HG03558 (cell line): ENCODE results near the gene DENND5B.
"Not testable (repeated sequence)": the region's sequence is repeated elsewhere in the genome, so short reads cannot be mapped to it uniquely, and the experiment has no call there.

Experiments used
- ATAC-seq: cut with Tn5 transposase; IDR thresholded peaks from one replicate; pipeline ENCODE4 v1.9.1; 2021; ENCODE audit warnings: moderate number of reproducible peaks; ENCODE audit not compliant: unreplicated experiment; ENCODE audit errors: extremely low read depth

DENND5B gene

DNA sequence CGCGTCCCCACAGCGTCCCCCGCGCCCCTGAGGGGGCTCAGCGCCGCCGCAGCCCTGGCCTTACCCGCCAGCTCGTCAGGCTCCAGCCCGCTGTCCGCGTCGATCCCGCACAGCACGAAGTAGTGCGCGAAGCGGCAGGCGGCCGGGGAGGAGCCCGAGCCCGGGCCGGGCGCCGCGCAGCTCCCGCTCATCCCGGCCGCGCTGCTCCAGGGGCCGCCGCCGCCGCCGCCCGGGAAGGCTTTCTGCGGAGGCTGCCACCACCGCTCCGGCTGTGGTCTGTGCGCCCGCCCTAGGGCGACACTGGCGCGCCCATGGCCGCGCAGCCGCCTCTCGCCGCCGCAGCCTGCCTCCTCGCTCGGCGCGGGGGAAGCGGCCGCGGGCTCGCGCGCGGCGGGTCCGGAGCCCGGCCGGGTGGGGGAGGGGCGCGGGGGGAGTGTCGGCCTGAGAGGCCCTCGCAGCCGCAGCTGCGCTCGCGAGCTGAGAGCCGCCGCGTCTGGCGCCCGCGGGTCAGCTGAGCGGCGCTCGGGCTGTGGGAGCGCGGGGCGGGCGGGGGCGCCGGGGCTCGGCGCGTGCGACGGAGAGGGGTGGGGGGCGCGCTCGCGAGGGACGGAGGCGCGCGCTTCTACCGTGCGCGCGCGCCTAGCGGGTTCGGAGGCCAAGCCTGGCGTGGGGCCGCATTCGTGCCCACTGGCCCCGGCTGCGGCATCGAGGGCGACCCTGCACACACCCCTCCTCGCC, at the start of gene DENND5B:
Gene DENND5B (minus strand): TSS at position 495 of the 738 bp plus-strand sequence. CDS start 304 bp downstream, at position 191.
- peak; percentile 29 for ATAC-seq

- ATAC-seq, result no peak
These were observed 43.7 kb upstream of the DENND5B start for GRCh38 chr12:31634620-31635019.

- ATAC-seq, result no peak
These were observed 42.5 kb upstream of the DENND5B start for GRCh38 chr12:31633464-31633863.

DNA sequence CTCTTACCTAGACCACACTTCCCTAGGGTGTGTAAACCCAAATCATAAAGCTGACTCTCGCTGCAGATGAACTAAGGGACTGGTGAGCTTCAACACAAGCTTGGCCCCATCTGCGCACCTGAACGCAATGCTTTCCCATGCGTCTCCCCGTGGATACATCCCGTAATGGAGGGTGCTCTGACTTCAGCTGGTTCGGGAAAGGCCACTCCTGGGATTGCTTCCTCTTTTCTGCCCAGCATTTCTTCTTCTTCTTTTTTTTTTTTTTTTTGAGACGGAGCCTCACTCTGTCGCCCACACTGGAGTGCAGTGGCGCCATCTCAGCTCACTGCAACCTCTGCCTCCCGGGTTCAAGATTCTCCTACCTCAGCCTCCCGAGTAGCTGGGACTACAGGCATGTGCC, 40.9 kb upstream of the DENND5B start:
- ATAC-seq, result no peak

- no peak for ATAC-seq
These were observed 40.2 kb upstream of the DENND5B start for GRCh38 chr12:31631023-31631724.

DNA sequence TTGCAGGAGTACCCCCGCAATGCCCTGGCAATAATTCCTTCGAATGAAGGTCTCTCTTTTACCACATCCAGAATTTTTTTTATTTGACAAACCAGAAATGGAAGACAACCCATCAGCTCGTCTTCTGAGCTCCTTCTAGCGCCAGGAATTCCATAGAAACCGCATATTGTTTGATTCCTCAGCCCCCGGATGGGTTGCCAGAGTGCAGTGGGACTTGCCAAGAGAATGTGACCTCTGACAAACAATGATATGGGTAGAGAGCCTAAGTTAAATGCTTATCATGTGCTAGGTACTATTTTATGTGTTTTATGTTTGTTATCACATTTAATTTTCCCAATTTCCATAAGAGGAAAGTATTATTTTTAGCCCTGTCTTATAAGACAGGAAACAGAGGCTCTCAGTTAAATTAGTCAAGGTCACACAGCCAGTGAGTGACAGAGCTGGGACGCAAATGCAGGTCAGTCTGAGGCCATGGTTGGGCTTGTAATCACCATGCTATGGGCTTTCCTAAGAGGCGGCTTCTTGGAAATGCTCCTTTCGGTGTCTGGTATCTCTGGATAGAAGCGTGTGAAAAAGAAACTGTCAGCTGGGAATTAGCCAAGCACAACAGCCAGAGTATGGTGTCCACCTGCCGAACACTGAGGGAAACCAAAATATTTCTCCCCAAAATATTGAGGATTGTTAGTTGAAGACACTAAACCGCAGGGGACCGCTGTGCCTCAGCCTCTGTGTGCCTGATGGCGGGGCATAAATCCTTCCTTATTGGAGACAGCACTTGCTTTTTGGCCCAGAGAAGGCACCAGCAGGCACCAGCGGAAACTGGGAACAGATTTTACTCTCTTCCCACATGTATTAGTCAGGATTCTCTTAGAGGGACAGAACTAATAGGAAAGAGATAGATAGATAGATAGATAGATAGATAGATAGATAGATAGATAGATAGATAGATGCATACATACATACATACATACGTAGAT, 39.1 kb upstream of the DENND5B start:
- no peak for ATAC-seq

DNA sequence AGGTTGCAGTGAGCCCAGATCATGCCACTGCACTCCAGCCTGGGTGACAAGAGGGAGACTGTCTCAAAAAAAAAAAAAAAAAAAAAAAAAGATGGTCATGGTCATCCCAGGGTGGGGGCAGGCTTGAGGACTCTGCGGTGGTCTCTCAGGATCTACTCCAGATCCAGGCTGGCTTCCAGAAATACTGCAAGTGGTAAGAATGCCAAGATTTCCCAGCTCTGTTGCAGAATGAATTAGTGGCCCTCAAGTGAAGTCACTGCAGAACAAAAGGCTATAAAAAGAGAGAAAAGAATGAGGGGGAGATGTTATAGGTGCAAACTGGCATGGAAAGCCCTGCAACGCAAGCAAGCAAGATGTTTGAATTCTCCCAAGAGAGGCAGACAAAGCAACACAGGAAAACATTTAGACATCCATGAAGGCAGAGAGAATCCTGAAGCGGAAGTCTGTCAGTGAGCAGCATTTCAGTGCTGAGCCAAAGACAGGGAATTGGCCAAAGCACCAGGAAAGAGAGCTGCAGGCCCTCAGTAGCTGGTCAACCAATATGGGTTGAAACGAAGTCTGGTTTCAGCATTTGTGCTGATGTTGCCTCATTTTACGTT, 36.6 kb upstream of the DENND5B start:
- no peak for ATAC-seq

DNA sequence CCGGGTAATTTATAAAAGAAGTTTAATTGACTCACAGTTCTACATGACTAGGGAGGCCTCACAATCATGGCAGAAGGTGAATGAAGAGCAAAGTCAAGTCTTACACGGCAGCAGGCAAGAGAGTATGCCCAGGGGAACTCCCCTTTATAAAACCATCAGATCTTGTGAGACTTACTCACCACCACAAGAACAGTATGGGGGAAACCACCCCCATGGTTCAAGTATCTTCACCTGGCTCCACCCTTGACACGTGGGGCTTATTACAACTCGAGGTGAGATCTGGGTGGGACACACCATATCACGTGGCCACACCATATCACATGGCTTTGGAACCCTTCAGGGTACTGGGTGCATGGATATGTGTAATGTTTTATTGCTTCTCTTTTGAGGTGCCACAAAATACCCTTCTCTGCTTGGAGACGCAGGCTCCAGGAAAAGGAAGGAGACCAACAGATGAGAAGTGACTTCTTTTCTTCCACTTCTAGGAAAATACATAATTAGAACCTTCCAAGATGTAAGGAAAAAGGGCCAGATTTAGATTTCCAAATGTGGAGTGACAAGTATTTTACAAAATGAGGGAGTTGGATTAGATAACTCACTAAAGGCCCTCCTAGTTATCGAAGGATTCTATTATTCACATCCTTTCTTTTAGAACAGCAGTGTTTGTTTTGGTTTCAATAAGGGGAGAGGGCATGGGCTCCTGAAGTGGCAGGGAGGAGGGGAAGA, 35.5 kb upstream of the DENND5B start:
- ATAC-seq, result no peak

DNA sequence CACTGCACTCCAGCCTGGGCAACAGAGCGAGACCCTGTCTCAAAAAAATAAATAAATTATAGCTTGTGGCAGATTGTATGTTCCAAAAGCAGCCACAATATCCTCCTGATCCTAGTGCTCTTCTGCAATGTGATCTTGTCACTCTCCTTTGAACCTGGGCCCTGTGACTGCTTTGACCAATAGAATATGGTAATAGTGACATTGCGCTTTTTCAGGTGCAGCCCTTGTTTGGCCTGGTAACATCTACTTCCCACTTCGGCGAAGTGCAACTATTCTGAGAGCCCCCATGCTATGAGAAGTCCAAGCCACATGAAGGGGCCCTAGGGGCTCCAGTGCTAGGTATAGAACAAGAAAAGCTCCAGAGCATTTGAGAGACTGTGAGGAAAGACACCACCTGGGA, 31.1 kb upstream of the DENND5B start:
- no peak for ATAC-seq

- no peak for ATAC-seq
These were observed 29.4 kb upstream of the DENND5B start for GRCh38 chr12:31620311-31620710.

DNA sequence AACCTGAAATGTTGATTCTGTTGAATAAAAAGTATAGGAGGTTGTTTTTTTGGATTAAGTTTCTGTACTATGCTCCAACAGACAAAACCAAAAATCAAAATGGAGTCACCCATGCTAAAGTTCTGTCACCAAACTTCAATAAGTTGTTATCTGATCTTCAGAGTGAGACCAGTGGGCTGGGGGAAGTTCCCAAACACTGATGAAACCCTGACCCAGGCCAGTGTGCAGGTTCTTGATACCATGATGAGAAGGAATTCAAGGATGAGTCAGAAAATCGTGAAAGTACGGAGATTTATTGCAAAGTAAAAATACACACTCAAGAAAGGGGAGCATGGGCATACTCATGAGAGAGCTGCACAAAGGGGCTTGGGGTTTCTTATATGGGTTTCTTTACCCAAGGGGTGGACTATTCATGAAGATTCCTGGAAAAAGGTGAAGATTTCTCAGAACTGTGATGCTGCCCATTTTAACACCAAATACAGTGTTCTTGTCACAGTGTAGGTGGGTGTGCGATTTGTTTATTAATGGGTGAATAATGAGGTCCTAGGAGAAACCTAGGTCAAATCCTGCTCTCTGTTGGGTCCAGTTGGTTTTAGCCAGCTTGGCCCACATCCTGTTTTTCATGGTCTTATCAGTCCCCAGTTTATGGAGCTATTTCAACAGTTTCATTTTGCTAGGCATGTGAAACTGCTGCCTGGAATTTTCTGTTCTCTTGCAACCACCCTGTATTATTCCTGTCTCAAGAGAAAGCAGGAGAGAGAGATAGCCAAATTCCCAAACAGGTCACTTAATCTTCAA, 27.5 kb upstream of the DENND5B start:
- no peak for ATAC-seq

DNA sequence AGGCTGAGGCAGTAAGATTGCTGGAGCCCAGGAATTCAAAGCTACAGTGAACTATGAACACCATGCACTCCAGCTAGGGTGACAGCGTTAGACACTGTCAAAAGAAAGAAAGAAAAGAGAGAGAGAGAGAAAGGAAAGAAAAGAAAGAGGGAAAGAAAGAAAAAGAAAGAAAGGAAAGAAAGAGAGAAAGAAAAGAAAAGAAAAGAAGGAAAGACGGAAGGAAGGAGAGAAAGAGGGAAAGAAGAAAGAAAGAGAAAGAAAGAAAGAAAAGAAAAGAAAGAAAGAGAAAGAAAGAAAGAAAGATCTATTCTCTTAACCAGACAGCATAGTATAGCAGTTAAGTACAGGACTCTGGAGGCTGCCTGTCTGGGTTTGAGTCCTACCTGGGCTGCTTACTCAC, 21.9 kb upstream of the DENND5B start:
- ATAC-seq, result no peak

DNA sequence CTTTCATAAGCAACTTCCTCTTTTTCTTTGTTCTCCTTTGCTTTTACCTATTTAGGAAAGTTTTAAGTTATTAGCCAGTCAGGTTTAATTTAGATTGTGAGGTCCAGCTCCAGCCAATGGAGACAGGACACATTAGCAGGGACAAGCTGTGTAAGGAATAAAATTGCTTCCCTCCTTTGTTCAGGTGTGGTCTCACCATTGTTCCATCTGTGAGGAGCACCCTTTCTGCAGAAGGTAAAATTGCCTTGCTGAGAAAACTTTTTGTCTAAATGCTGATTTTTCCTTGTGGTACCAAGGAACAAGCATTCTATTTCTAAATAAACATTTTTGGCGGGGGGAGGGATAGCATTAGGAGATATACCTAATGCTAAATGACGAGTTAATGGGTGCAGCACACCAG, 17.4 kb upstream of the DENND5B start:
- ATAC-seq, result not testable (repeated sequence)

GRCh38 chr12:31605531-31605930, 14.6 kb upstream of the DENND5B start:
- no peak for ATAC-seq

- peak; percentile 83 for ATAC-seq
These were observed 12.6 kb upstream of the DENND5B start for GRCh38 chr12:31603546-31604009.

GRCh38 chr12:31600750-31601149, 9.8 kb upstream of the DENND5B start:
- no peak for ATAC-seq

DNA sequence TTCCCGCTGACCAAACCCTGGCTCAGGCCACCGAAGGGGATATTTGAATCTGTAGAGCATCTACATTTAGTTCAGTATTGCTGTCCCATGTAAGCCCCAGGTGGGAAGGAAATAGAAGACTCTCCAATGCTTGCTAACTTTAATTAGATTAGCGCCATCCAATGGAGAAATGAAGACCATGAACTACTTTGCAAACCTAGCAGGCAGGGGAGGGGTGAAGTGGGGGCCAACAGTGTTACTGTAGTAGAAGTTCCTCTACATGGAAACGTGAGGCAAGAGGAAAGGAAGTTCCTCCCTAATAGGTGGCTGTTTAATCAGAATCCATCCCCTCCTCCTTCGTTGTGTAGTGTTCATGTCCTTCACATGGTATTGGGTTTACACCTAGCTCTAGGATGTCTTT, 9.3 kb upstream of the DENND5B start:
- no peak for ATAC-seq

DNA sequence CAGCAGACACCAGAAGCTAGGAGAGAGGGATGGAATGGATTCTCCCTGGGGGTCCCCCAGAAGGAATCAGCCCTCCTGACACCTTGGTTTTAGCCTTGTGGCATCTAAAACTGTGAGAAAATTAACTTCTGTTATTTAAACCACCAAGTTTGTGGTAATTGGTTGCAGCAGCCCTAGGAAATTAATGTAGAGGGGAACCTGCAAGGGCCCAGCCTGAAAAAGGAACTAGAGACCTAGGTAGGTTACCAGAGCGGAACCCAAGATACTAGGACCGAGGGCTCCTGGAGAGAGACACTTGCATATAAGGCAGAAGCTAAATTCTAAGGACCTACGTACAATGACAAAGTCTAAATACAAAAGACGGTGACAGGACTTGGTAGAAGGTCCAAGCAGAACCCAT, 8.1 kb upstream of the DENND5B start:
- ATAC-seq, result no peak

GRCh38 chr12:31597066-31597465, 6.1 kb upstream of the DENND5B start:
- ATAC-seq, result no peak
